ENCODE data around the gene EQTN. TPM values are rescaled to one million over a fixed set of nuclear protein-coding genes. Genes with fewer than 3 reads are reported as not detected.

The EQTN gene
- total and polyA plus RNA-seq, 9 donors = 0.23 to 2.3 (median 0.99) TPM; not detected in 1

DNA sequence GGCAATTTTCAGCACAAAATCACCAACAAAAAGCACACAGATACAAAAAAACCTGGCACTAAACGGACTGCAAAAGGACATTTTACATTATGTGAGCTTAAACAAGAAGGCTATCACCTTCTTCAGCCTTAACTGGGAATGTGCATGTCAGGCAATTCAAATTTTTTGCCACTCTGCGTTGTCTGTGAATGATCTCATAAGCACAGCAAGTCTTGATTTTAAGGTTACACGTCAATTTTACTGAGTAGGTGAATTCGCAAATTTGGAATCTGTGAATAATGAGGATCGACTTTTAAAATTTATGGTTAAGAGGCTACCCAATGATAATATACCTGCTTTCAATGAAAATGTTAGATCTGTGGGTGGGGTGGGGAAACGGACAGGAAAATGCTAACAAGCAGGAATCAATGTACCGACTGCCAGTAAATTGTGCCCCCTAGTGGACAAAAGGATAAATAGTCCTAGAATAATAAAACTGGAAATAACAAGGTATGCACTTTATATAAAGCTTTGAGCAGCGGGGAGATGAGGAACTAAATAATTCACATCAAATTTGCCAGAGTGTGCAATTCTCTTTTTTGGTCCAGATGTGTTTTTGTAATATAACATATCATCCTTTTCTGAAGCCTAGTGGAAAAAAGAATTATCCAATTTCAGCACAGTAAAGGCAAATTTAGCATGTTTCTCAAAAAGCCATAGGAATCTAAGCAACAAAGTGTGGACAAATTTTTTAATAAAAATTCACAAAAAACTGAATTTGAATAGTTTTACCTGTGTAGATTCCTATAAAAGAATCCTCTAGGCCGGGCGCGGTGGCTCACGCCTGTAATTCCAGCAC lies 20.5 kb downstream of the EQTN start:
- H3K27ac ChIP-seq = no peak overlapping the region
- DNase-seq = no peak
- H3K36me3 ChIP-seq = no peaks in the 10 kb centered on the region
- H3K4me1 ChIP-seq (ENCODE audit: insufficient read depth) = no peaks in the 10 kb centered on the region
- intact Hi-C loops (cut with DNase I) = loop anchor here in 1 of 4 donors (10.0 kb wide), 1 partner anchor 242 kb away; no protein-coding TSS in a partner anchor
- H3K9me3 ChIP-seq = no peaks in the 10 kb centered on the region
- 36 to 45% (median 38%) methylated on average over 12 of the region's 12 CpGs for WGBS, 3 donors
- H3K27me3 ChIP-seq = no peaks in the 10 kb centered on the region
- no peak for TF ChIP-seq POLR2A (IDR thresholded peaks at IDR 0.05)
- TF ChIP-seq, protein P1, sequence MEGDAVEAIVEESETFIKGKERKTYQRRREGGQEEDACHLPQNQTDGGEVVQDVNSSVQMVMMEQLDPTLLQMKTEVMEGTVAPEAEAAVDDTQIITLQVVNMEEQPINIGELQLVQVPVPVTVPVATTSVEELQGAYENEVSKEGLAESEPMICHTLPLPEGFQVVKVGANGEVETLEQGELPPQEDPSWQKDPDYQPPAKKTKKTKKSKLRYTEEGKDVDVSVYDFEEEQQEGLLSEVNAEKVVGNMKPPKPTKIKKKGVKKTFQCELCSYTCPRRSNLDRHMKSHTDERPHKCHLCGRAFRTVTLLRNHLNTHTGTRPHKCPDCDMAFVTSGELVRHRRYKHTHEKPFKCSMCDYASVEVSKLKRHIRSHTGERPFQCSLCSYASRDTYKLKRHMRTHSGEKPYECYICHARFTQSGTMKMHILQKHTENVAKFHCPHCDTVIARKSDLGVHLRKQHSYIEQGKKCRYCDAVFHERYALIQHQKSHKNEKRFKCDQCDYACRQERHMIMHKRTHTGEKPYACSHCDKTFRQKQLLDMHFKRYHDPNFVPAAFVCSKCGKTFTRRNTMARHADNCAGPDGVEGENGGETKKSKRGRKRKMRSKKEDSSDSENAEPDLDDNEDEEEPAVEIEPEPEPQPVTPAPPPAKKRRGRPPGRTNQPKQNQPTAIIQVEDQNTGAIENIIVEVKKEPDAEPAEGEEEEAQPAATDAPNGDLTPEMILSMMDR (IDR thresholded peaks at IDR 0.05) = peak; percentile 65 to 67 (median 66)
- H3K4me3 ChIP-seq = no peak overlapping the region

DNA sequence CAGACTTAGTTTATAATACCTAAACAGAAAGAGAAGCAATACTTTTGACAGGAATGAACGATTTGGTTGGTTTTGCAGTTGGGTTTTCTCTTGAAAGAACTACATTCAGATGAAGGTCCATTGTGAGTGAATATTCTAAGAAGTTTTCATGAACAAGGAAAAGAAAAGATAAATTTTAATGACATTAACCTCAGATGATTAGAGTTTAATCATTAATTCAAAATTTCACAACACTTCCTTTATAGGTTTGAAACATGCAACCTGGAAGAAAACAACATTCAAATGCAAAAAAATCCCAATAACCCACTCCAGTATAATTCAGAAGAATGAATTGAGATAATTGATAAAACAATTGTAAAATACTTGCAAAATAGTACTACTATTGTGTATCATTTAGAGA lies 23.8 kb downstream of the EQTN start:
- H3K9me3 ChIP-seq = no peaks in the 10 kb centered on the region
- TF ChIP-seq, protein P1 (IDR thresholded peaks at IDR 0.05) = no peak
- no peak for TF ChIP-seq EP300 (IDR thresholded peaks at IDR 0.05)
- TF ChIP-seq POLR2A (IDR thresholded peaks at IDR 0.05) = no peak
- no peaks in the 10 kb centered on the region for H3K27me3 ChIP-seq
- 72 to 87% (median 76%) methylated on average over 1 of the region's 1 CpG for WGBS, 3 donors
- intact Hi-C loops (cut with DNase I) = loop anchor here in 1 of 4 donors (10.0 kb wide), 1 partner anchor 238 kb away; no protein-coding TSS in a partner anchor
- H3K27ac ChIP-seq = no peak overlapping the region
- no peak overlapping the region for H3K4me3 ChIP-seq
- H3K4me1 ChIP-seq (ENCODE audit: insufficient read depth) = no peaks in the 10 kb centered on the region
- DNase-seq = no peak
- no peaks in the 10 kb centered on the region for H3K36me3 ChIP-seq

DNA sequence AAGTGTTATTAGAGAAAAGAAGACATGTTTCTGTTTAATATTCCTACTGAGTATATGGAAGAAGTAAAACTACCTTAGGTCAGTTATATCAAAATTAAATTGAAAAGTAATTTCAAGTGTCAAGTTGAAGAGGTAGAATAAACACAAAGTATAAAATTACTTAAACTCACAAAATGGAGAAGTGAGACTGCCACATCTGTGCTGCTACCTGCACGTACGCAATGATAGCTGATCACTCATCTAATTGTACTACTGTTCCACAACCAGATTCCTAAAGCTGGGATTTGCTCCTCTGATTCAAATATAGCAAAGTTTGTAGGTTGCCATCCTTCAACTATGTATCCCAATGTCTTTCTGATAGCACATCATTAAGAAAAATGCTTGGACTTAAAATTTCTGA lies 24.8 kb downstream of the EQTN start:
- H3K27me3 ChIP-seq = no peaks in the 10 kb centered on the region
- no peak for DNase-seq
- TF ChIP-seq EP300 (IDR thresholded peaks at IDR 0.05) = no peak
- no peak for TF ChIP-seq POLR2A (IDR thresholded peaks at IDR 0.05)
- TF ChIP-seq, protein P1 (IDR thresholded peaks at IDR 0.05) = no peak
- no peak overlapping the region for H3K4me3 ChIP-seq
- H3K9me3 ChIP-seq = no peaks in the 10 kb centered on the region
- H3K4me1 ChIP-seq (ENCODE audit: insufficient read depth) = no peaks in the 10 kb centered on the region
- no peak overlapping the region for H3K27ac ChIP-seq
- no peaks in the 10 kb centered on the region for H3K36me3 ChIP-seq
- intact Hi-C loops (cut with DNase I) = loop anchor here in 1 of 4 donors (10.0 kb wide), 1 partner anchor 237 kb away; no protein-coding TSS in a partner anchor
- WGBS, 3 donors = 94 to 99% (median 97%) methylated on average over 2 of the region's 2 CpGs

DNA sequence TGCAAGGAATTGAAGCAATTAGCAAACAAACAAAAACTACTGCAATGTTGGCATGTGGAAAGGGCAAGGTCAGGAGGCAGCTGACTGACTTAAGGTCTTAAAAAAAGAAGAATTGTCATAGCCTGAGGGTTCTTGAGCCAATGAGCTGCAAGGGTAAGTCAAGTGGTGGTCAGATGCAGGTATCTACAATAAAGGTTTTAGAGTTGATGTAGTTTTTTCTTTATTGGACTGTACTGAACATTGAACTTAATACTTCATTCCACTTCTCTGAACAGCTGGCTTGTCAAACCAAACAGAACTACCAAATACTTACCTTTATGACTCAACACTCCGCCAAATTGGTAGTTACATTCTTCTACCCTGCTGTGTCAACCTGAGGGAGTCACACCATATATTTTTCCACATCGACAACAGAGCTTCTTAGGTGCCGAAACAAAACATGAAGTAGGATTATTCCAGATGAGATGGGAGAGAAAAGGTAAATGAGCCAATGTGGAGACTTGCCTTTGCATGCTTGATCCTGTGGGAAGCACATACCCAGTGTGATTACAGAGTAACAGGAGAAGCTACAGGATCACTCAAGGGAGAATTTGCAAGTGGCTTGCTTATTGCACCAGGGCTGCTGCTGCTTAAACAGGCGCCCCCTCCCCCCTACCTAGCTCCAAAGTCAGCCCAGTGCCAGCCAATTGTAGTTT lies 35.3 kb downstream of the EQTN start:
- Histone ChIP-seq H3K36me3 (no peaks in the 10 kb centered on the region), H3K4me3 (no peak overlapping the region), H3K9me3 (no peaks in the 10 kb centered on the region), H3K27me3 (no peaks in the 10 kb centered on the region), H3K4me1 (ENCODE audit: insufficient read depth) (no peaks in the 10 kb centered on the region), H3K27ac (no peak overlapping the region)
- intact Hi-C loops (cut with DNase I) = no loop called here
- WGBS, 3 donors = 53 to 72% (median 71%) methylated on average over 4 of the region's 4 CpGs
- no peak for DNase-seq
- TF ChIP-seq EP300 (IDR thresholded peaks at IDR 0.05) = no peak
- TF ChIP-seq, protein P1 (IDR thresholded peaks at IDR 0.05) = no peak

Data from ovary (tissue), 9 donors.